ENCODE data around the gene PMEL. TPM values are rescaled to one million over a fixed set of nuclear protein-coding genes. Genes with fewer than 3 reads are reported as not detected.
"Not testable (repeated sequence)": the region's sequence is repeated elsewhere in the genome, so short reads cannot be mapped to it uniquely, and the experiment has no call there.

The PMEL gene
- total and polyA plus RNA-seq, 2 of the 8 experiments (the other 6 are each of a cell fraction or from before 2014, with no cell fraction given) = 120 to 382 TPM

DNA sequence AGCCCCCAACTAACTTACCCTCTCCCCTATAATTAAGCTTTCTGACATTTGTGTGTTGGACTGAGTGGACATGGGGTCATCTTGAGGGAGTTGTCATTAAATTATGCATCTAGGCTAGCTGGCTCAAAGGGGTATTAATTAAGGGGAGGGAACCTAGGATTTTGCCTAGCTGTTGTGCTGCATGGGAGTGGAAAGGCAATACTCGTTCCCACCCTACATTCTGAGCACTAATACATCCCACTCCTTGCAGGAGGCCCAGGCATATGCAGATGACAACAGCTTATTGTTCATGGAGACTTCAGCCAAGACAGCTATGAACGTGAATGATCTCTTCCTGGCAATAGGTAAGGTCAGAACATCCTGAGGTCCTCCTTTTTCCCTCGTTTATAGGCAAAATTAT is 25.3 kb upstream of the PMEL start (continued):
- TF ChIP-seq, protein P1, sequence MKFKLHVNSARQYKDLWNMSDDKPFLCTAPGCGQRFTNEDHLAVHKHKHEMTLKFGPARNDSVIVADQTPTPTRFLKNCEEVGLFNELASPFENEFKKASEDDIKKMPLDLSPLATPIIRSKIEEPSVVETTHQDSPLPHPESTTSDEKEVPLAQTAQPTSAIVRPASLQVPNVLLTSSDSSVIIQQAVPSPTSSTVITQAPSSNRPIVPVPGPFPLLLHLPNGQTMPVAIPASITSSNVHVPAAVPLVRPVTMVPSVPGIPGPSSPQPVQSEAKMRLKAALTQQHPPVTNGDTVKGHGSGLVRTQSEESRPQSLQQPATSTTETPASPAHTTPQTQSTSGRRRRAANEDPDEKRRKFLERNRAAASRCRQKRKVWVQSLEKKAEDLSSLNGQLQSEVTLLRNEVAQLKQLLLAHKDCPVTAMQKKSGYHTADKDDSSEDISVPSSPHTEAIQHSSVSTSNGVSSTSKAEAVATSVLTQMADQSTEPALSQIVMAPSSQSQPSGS (IDR thresholded peaks at IDR 0.05; ENCODE audit: low read length) = no peak
- TF ChIP-seq, protein P2, sequence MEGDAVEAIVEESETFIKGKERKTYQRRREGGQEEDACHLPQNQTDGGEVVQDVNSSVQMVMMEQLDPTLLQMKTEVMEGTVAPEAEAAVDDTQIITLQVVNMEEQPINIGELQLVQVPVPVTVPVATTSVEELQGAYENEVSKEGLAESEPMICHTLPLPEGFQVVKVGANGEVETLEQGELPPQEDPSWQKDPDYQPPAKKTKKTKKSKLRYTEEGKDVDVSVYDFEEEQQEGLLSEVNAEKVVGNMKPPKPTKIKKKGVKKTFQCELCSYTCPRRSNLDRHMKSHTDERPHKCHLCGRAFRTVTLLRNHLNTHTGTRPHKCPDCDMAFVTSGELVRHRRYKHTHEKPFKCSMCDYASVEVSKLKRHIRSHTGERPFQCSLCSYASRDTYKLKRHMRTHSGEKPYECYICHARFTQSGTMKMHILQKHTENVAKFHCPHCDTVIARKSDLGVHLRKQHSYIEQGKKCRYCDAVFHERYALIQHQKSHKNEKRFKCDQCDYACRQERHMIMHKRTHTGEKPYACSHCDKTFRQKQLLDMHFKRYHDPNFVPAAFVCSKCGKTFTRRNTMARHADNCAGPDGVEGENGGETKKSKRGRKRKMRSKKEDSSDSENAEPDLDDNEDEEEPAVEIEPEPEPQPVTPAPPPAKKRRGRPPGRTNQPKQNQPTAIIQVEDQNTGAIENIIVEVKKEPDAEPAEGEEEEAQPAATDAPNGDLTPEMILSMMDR (IDR thresholded peaks at IDR 0.05; ENCODE audit: control extremely low read depth in 1 of 3, insufficient read depth in 1 of 3, low read depth in 1 of 3, low read length in 3 of 3) = no peak

DNA sequence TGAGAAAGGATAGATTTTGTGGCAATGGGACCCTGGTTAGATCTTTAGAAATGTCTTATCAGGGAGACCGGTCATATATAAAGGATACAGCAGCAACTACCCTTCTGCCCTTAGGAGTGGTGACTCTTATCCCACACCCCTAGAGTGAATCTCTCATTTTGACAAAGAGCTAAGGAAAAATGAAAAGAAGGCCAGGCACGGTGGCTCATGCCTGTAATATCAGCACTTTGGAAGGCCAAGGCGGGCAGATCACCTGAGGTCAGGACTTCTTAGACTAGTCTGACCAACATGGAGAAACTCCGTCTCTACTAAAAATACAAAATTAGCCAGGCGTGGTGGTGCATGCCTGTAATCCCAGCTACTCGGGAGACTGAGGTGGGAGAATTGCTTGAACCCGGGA is 20.1 kb upstream of the PMEL start:
- not testable (repeated sequence) for H2AFZ ChIP-seq (ENCODE audit: low read length); H3K4me2 ChIP-seq (ENCODE audit: insufficient read depth in 1 of 2, low read depth in 2 of 2, low read length in 2 of 2); H3K9ac ChIP-seq (replicated peaks in 1 of 4; ENCODE audit: extremely low read depth in 1 of 4, low read depth in 3 of 4, low read length in 3 of 4); H4K91ac ChIP-seq (replicated peaks; ENCODE audit: insufficient read length, low read length); H3K4me1 ChIP-seq (replicated peaks in 1 of 4; ENCODE audit: control insufficient read depth in 3 of 4, insufficient read depth in 4 of 4, low read length in 3 of 4); H3K56ac ChIP-seq (replicated peaks; ENCODE audit: insufficient read length, low read depth, low read length); H3K79me2 ChIP-seq (ENCODE audit: control insufficient read depth in 1 of 2, insufficient read depth in 2 of 2, low read length in 2 of 2); H3K18ac ChIP-seq (ENCODE audit: extremely low read depth, low read length); H2BK20ac ChIP-seq (ENCODE audit: low read length); H3K23me2 ChIP-seq (ENCODE audit: low read depth, low read length); H2BK5ac ChIP-seq (ENCODE audit: low read depth, low read length); H3K23ac ChIP-seq (ENCODE audit: insufficient read length); FAIRE-seq; H4K5ac ChIP-seq (ENCODE audit: insufficient read length, low read depth, low read length); H4K20me1 ChIP-seq (replicated peaks in 1 of 2; ENCODE audit: control insufficient read depth in 1 of 2, insufficient read depth in 2 of 2, low read length in 2 of 2); H2BK15ac ChIP-seq (ENCODE audit: low read length); H3K9me3 ChIP-seq (ENCODE audit: insufficient read depth in 2 of 2, low read depth in 1 of 2, low read length in 1 of 2); H3K79me1 ChIP-seq (ENCODE audit: low read depth, low read length); H3K4me3 ChIP-seq (ENCODE audit: extremely low read depth in 1 of 4, insufficient read depth in 2 of 4, low read depth in 3 of 4, low read length in 4 of 4); DNase-seq (ENCODE audit: low read depth in 1 of 2, low spot score in 2 of 2); H3K14ac ChIP-seq (ENCODE audit: insufficient read length); H2AK5ac ChIP-seq (ENCODE audit: low read depth, low read length); H3K4ac ChIP-seq (replicated peaks; ENCODE audit: insufficient read length, low read depth, low read length); H3K27ac ChIP-seq (ENCODE audit: low read depth, low read length); H2BK120ac ChIP-seq (replicated peaks; ENCODE audit: low read depth, low read length); H2BK12ac ChIP-seq (ENCODE audit: low read depth, low read length); H4K8ac ChIP-seq (ENCODE audit: extremely low read depth, insufficient read depth, low read length); H3K27me3 ChIP-seq (replicated peaks in 1 of 4; ENCODE audit: control insufficient read depth in 3 of 4, extremely low read depth in 1 of 4, insufficient read depth in 3 of 4, low read length in 3 of 4)
- ChIA-PET CTCF (ENCODE audit: partially characterized antibody) (interaction anchor here (0.6 to 4.7 kb wide), 5 partner anchors 10 to 336 kb away, joined by 3 to 42 read pairs (median 4); partner anchors contain the start of gene SUOX), POLR2A (ENCODE audit: partially characterized antibody) (interaction anchor here (1.2 to 4.3 kb wide), 3 partner anchors 10 to 12 kb away, joined by 3 to 24 read pairs (median 3); partner anchors contain the start of genes RAB5B and SUOX)
- 94% methylated on average over 4 of the region's 7 CpGs; no CpG with 5 or more reads in 1 of the 2 experiments for WGBS, 2 experiments (ENCODE audit: extremely low coverage in 1 of 2, insufficient coverage in 1 of 2, insufficient read length in 1 of 2, insufficient replicate concordance in 2 of 2, low coverage in 1 of 2, low lambda C conversion rate in 2 of 2, missing lambda C conversion rate in 1 of 2)
- H3K36me3 ChIP-seq (ENCODE audit: control insufficient read depth in 2 of 4, insufficient read depth in 4 of 4, low read length in 3 of 4) = peaks cover 3 to 53% (median 22%) of the 10 kb centered on the region in 4 experiments; a peak in 7 of 8 replicates

Data from H1 (cell line).